Stomach (tissue), 4 donors: ENCODE data around the gene ZNF423.

Source experiments
- EP300 ChIP-seq: sonication (generic); formaldehyde crosslinking; IDR thresholded peaks from one replicate; pipeline ENCODE4 v1.6.1; 2017; ENCODE audit warnings: antibody characterized with exemption
- POLR2A ChIP-seq, 4 donors: fragments of 450-650 bp; IDR thresholded peaks; one replicate each; pipeline ENCODE4 v1.6.1; 2016; ENCODE audit warnings: antibody characterized with exemption in 4 of 4, control low read depth in 2 of 4, mild to moderate bottlenecking in 1 of 4, moderate library complexity in 1 of 4
- POLR2AphosphoS5 ChIP-seq, 3 donors: sonication (generic); formaldehyde crosslinking; IDR thresholded peaks; one replicate each; pipeline ENCODE4 v1.6.1; 2016; ENCODE audit warnings: antibody characterized with exemption in 3 of 3

- TF ChIP-seq POLR2A (IDR thresholded peaks at IDR 0.05) (no peak), EP300 (no peak), POLR2AphosphoS5 (IDR thresholded peaks at IDR 0.05) (no peak)
Observed at GRCh38 chr16:49474741-49475140, 381.2 kb downstream of the ZNF423 start.
